Panc1 (cell line): ENCODE measurements around the gene TBC1D17.

Experiments used
- CTCF ChIP-seq: fragments of 450-650 bp; IDR thresholded peaks from 2 replicates; pipeline ENCODE4 v1.5.1; 2017; ENCODE audit warnings: mild to moderate bottlenecking
- POLR2AphosphoS5 ChIP-seq: IDR thresholded peaks from 2 replicates; pipeline ENCODE4 v1.6.1; 2012; ENCODE audit warnings: mild to moderate bottlenecking, low read depth, low read length, moderate library complexity

- TF ChIP-seq CTCF: no peak
- TF ChIP-seq POLR2AphosphoS5: no peak
These were observed 43.3 kb downstream of the TBC1D17 start for GRCh38 chr19:49920624-49921363.
